ENCODE measurements around the gene HSD11B2.

GRCh38 chr16:67448580-67448979 lies 17.7 kb downstream of the HSD11B2 start:
- no peak for TF ChIP-seq EZH2 (IDR thresholded peaks at IDR 0.05; ENCODE audit: borderline replicate concordance, low read length)
- TF ChIP-seq, protein P1, sequence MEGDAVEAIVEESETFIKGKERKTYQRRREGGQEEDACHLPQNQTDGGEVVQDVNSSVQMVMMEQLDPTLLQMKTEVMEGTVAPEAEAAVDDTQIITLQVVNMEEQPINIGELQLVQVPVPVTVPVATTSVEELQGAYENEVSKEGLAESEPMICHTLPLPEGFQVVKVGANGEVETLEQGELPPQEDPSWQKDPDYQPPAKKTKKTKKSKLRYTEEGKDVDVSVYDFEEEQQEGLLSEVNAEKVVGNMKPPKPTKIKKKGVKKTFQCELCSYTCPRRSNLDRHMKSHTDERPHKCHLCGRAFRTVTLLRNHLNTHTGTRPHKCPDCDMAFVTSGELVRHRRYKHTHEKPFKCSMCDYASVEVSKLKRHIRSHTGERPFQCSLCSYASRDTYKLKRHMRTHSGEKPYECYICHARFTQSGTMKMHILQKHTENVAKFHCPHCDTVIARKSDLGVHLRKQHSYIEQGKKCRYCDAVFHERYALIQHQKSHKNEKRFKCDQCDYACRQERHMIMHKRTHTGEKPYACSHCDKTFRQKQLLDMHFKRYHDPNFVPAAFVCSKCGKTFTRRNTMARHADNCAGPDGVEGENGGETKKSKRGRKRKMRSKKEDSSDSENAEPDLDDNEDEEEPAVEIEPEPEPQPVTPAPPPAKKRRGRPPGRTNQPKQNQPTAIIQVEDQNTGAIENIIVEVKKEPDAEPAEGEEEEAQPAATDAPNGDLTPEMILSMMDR (conservative IDR thresholded peaks at IDR 0.05 in 1 of 2, IDR thresholded peaks at IDR 0.05 in 1 of 2; ENCODE audit: extremely low read depth in 1 of 2, insufficient read depth in 1 of 2, low read depth in 1 of 2, low read length in 2 of 2), result no peak

Data from mammary epithelial cell (primary cell).